Large intestine (tissue), 3 donors: ENCODE measurements around the gene TAF10. TPM values are rescaled to one million over a fixed set of nuclear protein-coding genes. Genes with fewer than 3 reads are reported as not detected.
A peak's percentile ranks its signal among the peaks of the same experiment; 100 is the strongest.

ENCODE experiments used
- DNase-seq, 2 donors: peaks; one replicate each; pipeline versions ENCODE4 v3.0.0 to v3.0.0-alpha.2; 2013
- H3K27ac ChIP-seq: one replicate; pipeline ENCODE4 v1.5.1; 2013; ENCODE audit warnings: low read length
- H3K27me3 ChIP-seq: 2 replicates; pipeline ENCODE4 v1.6.1; 2013; ENCODE audit warnings: low read length; ENCODE audit not compliant: control insufficient read depth, insufficient read depth
- H3K36me3 ChIP-seq: 2 replicates; pipeline ENCODE4 v1.6.1; 2013; ENCODE audit warnings: low read length; ENCODE audit not compliant: control insufficient read depth, insufficient read depth
- H3K4me1 ChIP-seq: one replicate; pipeline ENCODE4 v1.6.1; 2013; ENCODE audit warnings: low read length; ENCODE audit not compliant: control insufficient read depth, insufficient read depth
- H3K4me3 ChIP-seq: one replicate; pipeline ENCODE4 v1.5.1; 2013; ENCODE audit warnings: low read length
- H3K9me3 ChIP-seq: one replicate; pipeline ENCODE4 v1.6.1; 2013; ENCODE audit warnings: mild to moderate bottlenecking, low read depth, low read length, moderate library complexity; ENCODE audit not compliant: control insufficient read depth
- WGBS: methylation state at CpG from one replicate; pipeline ENCODE4 v1.1.5; 2013; ENCODE audit warnings: low lambda C conversion rate; ENCODE audit not compliant: insufficient coverage; 5-methylcytosine and 5-hydroxymethylcytosine counted together
- polyA plus RNA-seq: library from polyadenylated mRNA; unstranded; fragments of 120-200 nt; gene quantifications from one replicate; pipeline ENCODE4 v1.2.1, GENCODE V29; 2013

TAF10 gene
- polyA plus RNA-seq, 1 donor, result 91.0 TPM

DNA sequence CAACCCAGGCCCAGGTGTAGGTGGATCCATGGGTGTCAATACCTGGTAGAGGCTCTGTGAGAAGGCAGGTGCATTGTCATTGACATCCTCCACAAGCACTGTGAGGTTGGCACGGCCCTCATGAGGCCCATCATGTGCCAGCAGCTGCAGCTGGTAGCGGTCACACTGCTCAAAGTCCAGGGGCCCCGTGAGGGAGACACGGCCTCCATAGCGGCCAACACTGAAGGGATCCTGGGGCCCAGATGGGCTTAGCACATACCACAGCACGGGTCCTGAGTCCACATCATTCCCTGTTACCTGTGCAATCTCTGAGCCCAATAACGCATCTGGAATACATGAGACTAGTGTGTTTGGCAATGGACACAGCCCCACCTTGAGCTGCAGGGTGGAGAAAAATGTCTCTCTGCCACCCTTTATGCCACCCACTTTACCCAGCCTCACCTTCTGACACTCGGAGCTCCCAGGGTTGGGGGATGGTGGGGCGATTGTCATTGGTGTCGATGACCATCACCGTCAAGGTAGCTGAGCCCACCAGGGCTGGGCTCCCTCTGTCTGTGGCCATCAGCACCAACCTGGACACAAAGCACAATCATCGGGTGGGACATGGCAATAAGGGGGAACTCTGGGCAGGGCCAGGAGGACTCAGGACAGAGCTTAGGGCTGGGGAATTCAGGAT lies 13.3 kb upstream of the TAF10 start:
- Histone ChIP-seq H3K9me3 (peaks cover 7% of the 10 kb centered on the region), H3K4me1 (peaks cover 15% of the 10 kb centered on the region), H3K36me3 (peaks cover 53% of the 10 kb centered on the region), H3K27ac (no peak overlapping the region), H3K4me3 (no peak overlapping the region), H3K27me3 (no peaks in the 10 kb centered on the region)
- no CpG with 5 or more reads among the region's 12 CpGs for WGBS
- DNase-seq, result peak; percentile 61 to 78

DNA sequence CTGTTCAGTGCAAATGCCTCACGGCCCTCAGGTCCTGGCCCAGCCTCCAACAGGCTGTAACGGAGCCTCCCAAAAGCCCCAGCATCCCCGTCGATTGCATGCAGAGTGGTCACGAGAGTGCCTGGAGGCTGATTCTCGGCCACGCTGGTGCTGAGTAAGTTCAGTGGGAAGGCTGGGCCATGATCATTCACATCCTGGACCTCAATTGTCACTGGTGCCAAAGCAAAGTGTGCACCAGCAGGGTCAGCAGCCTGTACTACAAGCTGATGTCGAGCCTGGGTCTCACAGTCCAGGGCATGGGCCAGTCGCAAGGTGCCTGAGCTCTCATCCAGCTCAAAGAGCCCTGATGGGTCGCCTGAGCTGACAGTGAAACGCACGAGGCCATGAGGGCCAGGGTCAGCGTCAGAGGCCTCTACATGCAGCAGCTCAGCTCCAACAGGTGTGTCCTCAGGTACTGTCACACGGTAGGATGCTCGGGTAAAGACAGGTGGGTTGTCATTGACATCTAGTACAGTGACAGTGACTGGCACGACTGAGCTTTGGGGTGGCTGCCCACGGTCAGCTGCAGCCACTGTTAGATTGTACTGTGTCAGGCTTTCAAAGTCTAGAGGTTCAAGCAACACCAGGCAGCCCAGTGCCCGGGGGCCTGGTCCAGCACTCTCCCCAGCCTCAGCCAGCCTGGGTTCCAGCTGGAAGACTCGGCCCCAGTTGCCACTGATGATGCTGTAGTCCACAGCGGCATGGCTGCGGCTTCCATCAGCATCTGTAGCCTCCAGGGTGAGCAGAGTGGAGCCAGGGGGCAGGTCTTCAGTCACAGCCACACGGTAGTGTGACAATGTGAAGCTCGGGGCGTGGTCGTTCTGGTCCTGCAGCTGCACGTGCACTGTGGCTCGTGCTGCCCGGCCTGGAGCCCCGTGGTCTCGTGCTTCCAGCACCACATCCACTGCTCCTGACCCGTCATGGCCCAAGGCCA lies 11.7 kb upstream of the TAF10 start:
- H3K27ac ChIP-seq, result no peak overlapping the region
- H3K4me3 ChIP-seq, result no peak overlapping the region
- no peaks in the 10 kb centered on the region for H3K9me3 ChIP-seq
- no peaks in the 10 kb centered on the region for H3K27me3 ChIP-seq
- WGBS, result 100% methylated on average over 1 of the region's 31 CpGs
- peaks cover 45% of the 10 kb centered on the region for H3K36me3 ChIP-seq
- H3K4me1 ChIP-seq, result peaks cover 13% of the 10 kb centered on the region
- DNase-seq, result no peak

DNA sequence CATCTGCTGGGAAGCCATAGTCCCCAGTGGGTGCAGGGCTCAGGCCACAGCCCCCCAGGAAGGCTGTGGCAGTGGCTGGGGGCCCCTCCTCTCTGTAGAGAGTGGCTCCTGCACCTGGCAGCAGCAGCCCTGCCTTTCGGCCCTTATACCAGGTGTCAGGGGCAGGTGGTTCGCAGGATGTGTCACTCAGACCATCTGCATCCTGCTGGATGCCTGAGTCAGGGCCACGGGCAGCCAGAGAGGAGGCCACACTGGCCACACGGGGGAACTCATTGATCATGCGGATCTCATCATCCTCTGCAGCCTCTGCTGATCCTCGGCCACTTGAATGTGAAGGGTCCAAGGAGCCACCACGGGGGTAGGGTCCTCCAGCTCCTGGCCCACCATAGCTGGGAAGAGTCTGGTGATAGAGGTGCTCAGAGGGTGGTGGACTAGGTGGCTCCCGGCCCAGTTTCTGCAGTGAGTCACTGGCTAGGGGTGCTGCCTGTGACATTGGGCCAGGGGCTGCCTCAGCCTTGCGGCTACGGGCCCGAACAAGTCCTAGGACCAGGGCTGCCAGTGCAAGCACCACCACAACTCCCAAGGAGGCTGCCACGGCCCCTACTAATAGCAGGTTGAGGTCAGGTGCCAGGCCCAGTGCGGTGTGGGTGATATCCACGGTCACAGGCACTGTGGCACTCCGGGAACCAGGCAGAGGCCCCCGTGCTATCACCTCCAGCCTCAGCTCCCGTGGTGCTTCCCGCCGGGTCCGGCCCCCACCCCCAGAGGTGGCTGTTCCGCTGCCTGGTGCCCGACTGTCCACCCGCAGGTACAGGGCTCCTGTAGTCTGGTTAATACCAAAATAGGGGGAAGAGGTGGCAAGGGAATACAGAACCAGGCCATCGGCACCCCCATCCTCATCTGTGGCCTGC lies 10.5 kb upstream of the TAF10 start:
- H3K9me3 ChIP-seq, result no peaks in the 10 kb centered on the region

DNA sequence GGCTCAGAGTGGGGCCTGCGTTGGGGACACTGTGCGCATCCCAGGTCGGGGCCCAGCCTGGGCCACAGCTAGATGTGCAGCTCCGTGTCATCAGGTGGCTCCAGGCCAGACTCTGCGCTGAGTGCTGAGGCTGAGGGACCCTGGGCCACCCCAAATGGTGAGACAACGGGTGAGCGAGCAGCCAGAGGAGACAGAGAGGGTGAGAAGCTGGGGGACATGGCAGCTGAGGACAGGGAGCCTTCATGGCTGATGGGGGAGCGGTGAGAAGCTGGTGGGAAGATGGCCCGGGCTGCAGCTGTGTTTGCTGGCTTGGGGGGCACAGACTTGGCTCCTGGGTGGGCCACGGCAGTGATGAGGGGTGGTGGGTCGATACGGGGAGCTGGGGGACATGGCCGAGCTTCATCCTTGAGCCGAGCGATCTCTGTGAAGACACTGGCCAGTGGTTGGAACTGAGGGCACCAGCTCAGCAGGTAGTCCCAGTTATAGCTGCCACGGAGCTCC lies 9.7 kb upstream of the TAF10 start:
- Histone ChIP-seq H3K9me3 (no peaks in the 10 kb centered on the region), H3K4me3 (no peak overlapping the region), H3K36me3 (peaks cover 41% of the 10 kb centered on the region), H3K4me1 (peaks cover 25% of the 10 kb centered on the region), H3K27ac (no peak overlapping the region), H3K27me3 (no peaks in the 10 kb centered on the region)
- 100% methylated on average over 1 of the region's 16 CpGs for WGBS
- DNase-seq, result no peak

More for the DNA sequence above, 10.5 kb upstream of the TAF10 start:
- peaks cover 22% of the 10 kb centered on the region for H3K4me1 ChIP-seq
- DNase-seq, result no peak
- peaks cover 41% of the 10 kb centered on the region for H3K36me3 ChIP-seq
- no peak overlapping the region for H3K4me3 ChIP-seq
- H3K27ac ChIP-seq, result no peak overlapping the region
- H3K27me3 ChIP-seq, result no peaks in the 10 kb centered on the region
- WGBS, result no CpG with 5 or more reads among the region's 24 CpGs

DNA sequence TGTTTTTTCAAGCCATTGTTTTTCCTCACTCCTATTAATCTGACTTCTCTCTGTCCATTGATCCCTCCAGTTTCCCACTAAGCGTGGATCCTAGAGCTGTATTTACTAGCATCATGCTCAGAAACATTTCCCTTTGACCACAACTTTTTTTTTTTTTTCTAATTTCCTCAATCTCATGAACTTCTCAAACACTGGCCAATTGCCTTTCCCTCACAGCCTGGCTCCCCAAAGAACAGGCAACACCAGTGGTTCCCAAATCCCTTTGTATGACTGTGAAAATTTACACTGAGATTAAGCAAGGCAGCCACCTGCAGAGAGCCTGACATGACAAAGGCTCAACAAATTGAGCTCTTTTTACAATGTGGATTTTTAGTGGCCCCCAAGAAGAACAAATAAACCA lies 8.6 kb upstream of the TAF10 start:
- Histone ChIP-seq H3K36me3 (peaks cover 41% of the 10 kb centered on the region), H3K27me3 (no peaks in the 10 kb centered on the region), H3K4me1 (peaks cover 23% of the 10 kb centered on the region), H3K4me3 (no peak overlapping the region), H3K9me3 (no peaks in the 10 kb centered on the region), H3K27ac (no peak overlapping the region)
- no peak for DNase-seq
- no CpG with 5 or more reads among the region's 1 CpG for WGBS

DNA sequence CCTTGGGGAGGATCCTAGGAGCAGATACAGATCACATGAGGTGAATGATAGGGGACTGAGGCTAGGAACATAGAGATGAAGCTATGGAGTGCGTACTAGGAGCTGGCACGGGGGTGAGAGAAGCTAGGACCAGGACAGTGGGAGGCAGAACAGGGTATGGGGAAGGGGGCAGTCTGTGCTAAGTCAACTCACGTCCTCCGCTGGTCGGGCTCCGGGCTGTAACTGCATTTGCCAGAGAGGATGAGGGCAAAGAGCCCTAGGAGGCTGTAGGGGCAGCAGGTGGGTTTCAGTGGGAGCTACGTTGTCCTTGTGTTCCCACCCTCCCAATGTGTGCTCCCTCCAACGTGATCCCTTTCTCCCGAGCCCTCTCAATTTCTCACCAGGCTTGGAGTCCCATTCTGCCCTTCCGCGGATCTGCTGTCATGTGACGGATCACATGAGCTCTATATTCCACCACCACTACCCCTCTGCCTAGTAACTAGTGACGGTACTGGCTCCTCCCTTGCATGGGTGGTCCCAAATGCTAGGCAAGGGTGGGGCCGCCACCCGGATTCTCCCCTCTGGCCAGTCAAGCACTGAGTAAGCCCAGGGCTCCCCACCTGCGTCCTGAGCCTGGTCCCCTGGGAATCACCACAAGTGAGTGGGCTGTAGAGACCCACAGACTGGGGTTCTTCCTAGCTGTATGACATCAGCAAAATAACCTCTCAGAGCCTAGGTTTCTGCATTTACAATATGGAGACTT lies 7.2 kb upstream of the TAF10 start, which contains the start of gene TPP1:
TSS of gene TPP1 (minus strand) at position 419 of the 742 bp plus-strand sequence. CDS start at position 397, 22 bp downstream.
- peaks cover 13% of the 10 kb centered on the region for H3K4me1 ChIP-seq
- no CpG with 5 or more reads among the region's 16 CpGs for WGBS
- H3K9me3 ChIP-seq, result no peaks in the 10 kb centered on the region
- peak within 1 kb of the TSS; percentile 48 for H3K27ac ChIP-seq
- H3K27me3 ChIP-seq, result no peaks in the 10 kb centered on the region
- H3K4me3 ChIP-seq, result peak within 1 kb of the TSS; percentile 62
- H3K36me3 ChIP-seq, result peaks cover 42% of the 10 kb centered on the region
- DNase-seq, result peak; percentile 95

DNA sequence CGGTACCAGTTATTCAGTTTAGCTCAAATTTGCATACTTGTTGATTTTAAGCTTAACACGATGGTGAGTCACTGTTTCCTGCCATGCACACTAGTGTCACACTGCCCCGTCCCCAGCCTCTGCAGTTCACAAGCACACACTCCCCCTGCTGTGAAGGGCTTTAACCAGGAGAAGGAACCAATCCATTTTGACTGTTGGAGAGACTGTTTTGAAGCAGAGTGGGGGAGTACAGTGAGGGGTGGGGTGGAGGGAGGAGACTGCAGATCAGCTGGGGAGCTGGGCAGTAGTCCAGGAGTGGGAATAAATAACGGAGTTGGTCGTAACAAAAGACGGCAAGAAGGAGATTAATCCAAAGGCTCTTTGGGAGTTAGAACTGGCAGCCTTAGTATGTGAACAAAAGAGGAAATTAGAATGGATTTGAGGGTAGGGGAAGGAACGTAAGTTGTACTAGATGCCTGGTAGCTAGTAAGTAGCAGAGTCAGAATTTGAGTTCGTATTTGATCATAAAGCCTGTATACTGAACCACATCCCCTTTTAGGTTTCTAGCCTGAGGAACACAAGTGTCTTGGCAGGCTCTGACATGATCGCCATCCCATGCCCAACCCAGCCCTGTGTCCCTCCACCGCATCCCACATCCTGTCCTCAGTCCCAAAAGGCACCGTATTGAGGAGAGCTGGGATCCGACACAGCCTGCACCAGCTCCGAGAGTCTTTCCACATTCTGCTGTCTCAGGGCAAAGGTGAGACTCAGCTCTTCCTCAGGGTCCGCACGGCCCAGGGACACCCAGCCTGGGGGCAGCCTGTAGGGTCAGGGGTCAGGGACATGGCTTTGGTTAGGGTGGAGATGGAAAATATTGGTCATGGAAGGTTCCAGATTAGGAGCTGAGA lies 6.3 kb upstream of the TAF10 start:
- no peaks in the 10 kb centered on the region for H3K27me3 ChIP-seq
- peaks cover 37% of the 10 kb centered on the region for H3K36me3 ChIP-seq
- peak overlapping the region; percentile 48 for H3K27ac ChIP-seq
- peaks cover 15% of the 10 kb centered on the region for H3K4me1 ChIP-seq
- 11% methylated on average over 3 of the region's 15 CpGs for WGBS
- H3K4me3 ChIP-seq, result peak overlapping the region; percentile 62
- no peaks in the 10 kb centered on the region for H3K9me3 ChIP-seq
- peak in 1 of 2 donors; percentile 58 for DNase-seq

DNA sequence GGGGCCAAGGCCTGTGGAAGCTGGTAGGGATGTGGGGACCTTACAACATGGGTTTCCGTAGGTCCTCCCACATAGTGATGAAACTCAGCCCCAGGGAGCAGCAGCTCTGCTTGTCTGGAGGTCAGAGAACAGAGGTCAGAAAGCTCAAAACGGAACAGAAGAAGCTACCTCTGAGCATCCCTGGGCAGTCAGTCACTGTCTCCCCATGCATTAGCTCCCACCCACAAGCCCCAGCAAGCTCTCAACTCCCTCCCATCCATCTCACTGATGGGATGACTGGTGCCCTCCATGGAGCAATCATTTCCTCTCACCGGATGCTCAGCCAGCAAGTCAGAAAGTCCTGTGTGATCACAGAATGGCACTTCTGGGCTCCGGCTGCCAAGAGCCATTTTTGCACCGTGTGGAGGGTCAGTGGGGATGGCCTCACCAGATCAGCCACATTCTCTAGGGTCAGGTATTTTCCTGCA lies 5.3 kb upstream of the TAF10 start:
- no peaks in the 10 kb centered on the region for H3K9me3 ChIP-seq
- peaks cover 35% of the 10 kb centered on the region for H3K36me3 ChIP-seq
- H3K27me3 ChIP-seq, result no peaks in the 10 kb centered on the region
- peak overlapping the region; percentile 62 for H3K4me3 ChIP-seq
- DNase-seq, result no peak
- H3K27ac ChIP-seq, result no peak overlapping the region
- peaks cover 20% of the 10 kb centered on the region for H3K4me1 ChIP-seq
- WGBS, result no CpG with 5 or more reads among the region's 5 CpGs
